HepG2 (cell line): ENCODE data around the gene PIEZO1. TPM values are rescaled to one million over a fixed set of nuclear protein-coding genes. Genes with fewer than 3 reads are reported as not detected.

Experiments
- ASH2L ChIP-seq: fragments of 300-600, 200-600 bp; sonication (generic); IDR thresholded peaks from 2 replicates; pipeline ENCODE4 v1.7.0; 2017; ENCODE audit warnings: low read depth, mild to moderate bottlenecking, moderate library complexity, mixed read lengths, low read length; ENCODE audit not compliant: insufficient read length
- FOXO4 ChIP-seq: sonication (generic); formaldehyde crosslinking; conservative IDR thresholded peaks from 2 replicates; pipeline ENCODE4 v1.8.1; 2023; ENCODE audit warnings: missing genetic modification reagents
- GLI4 ChIP-seq: sonication (generic); formaldehyde crosslinking; IDR thresholded peaks from 2 replicates; pipeline ENCODE4 v1.5.1; 2020; ENCODE audit warnings: missing genetic modification reagents, mild to moderate bottlenecking, moderate library complexity, borderline replicate concordance
- NR1H2 ChIP-seq: sonication (generic); formaldehyde crosslinking; IDR thresholded peaks from 2 replicates; pipeline ENCODE4 v1.8.1; 2022; ENCODE audit warnings: low read depth, missing genetic modification reagents, borderline replicate concordance
- SETDB1 ChIP-seq: sonication (generic); formaldehyde crosslinking; IDR thresholded peaks from 2 replicates; pipeline ENCODE4 v1.5.1; 2020; ENCODE audit warnings: missing genetic modification reagents, mild to moderate bottlenecking, borderline replicate concordance
- ZBTB33 ChIP-seq: sonication (generic); formaldehyde crosslinking; IDR thresholded peaks from 2 replicates; pipeline ENCODE4 v1.4.0; 2020; ENCODE audit warnings: missing genetic modification reagents
- ZNF263 ChIP-seq: sonication (generic); formaldehyde crosslinking; IDR thresholded peaks from 2 replicates; pipeline ENCODE4 v1.4.0; 2020; ENCODE audit warnings: missing genetic modification reagents
- ZNF563 ChIP-seq: sonication (generic); formaldehyde crosslinking; IDR thresholded peaks from 2 replicates; pipeline ENCODE4 v1.8.0; 2022; ENCODE audit warnings: mild to moderate bottlenecking, moderate library complexity, missing genetic modification reagents
- ZNF607 ChIP-seq: sonication (generic); formaldehyde crosslinking; IDR thresholded peaks from 2 replicates; pipeline ENCODE4 v1.5.1; 2020; ENCODE audit warnings: missing genetic modification reagents, mild to moderate bottlenecking, borderline replicate concordance
- ZNF644 ChIP-seq: IDR thresholded peaks from 2 replicates; pipeline ENCODE4 v1.6.1; 2016; ENCODE audit warnings: low read depth
- ZNF766 ChIP-seq: sonication (generic); formaldehyde crosslinking; IDR thresholded peaks from 2 replicates; pipeline ENCODE4 v1.5.0; 2020; ENCODE audit warnings: missing genetic modification reagents, borderline replicate concordance
- polyA plus RNA-seq, 8 experiments: library from polyadenylated mRNA; depleted of rRNA in 3 of 8; stranded (reverse) in 7 of 8; unstranded in 1 of 8; fragments of >200 nt; fragmentation: Illumina TruSeq in 4 of 8; extraction: Trizol in 4 of 8; gene quantifications; 2 replicates each; pipeline versions ENCODE4 v1.2.1 to v1.2.3, GENCODE V29; 2011 to 2016; ENCODE audit warnings: low read depth in 4 of 8, missing spikeins in 1 of 8, mixed read lengths in 1 of 8; ENCODE audit not compliant: insufficient read depth in 1 of 8
- total RNA-seq, 5 experiments: library from RNA; depleted of rRNA; stranded (reverse); fragments of >200 nt; fragmentation: Illumina TruSeq; extraction: Trizol; gene quantifications; 2 replicates each; pipeline ENCODE4 v1.2.3, GENCODE V29; 2016; ENCODE audit warnings: low read depth in 1 of 5
- TF ChIP-seq, protein P1 (sequence below): sonication (generic); formaldehyde crosslinking; IDR thresholded peaks from 2 replicates; pipeline ENCODE4 v1.4.0; 2020; ENCODE audit warnings: mild to moderate bottlenecking, missing genetic modification reagents
- TF ChIP-seq, protein P2 (sequence below): sonication (generic); formaldehyde crosslinking; IDR thresholded peaks from 2 replicates; pipeline ENCODE4 v1.4.0; 2020; ENCODE audit warnings: missing genetic modification reagents, mild to moderate bottlenecking, borderline replicate concordance
- TF ChIP-seq, protein P3 (sequence below): sonication (generic); formaldehyde crosslinking; IDR thresholded peaks from 2 replicates; pipeline ENCODE4 v1.4.0; 2020; ENCODE audit warnings: missing genetic modification reagents
- TF ChIP-seq, protein P4 (sequence below): IDR thresholded peaks from 2 replicates; pipeline ENCODE4 v1.6.1; 2016; ENCODE audit warnings: low read depth, borderline replicate concordance
- TF ChIP-seq, protein P5 (sequence below), 2 experiments: fragments of 450-650 bp in 1 of 2; sonication (generic) in 1 of 2; formaldehyde crosslinking; IDR thresholded peaks; 2 replicates each; pipeline versions ENCODE4 v1.5.0 to v1.8.0; 2020 to 2022; ENCODE audit warnings: mild to moderate bottlenecking in 1 of 2, missing genetic modification reagents in 1 of 2

Gene PIEZO1
- total and polyA plus RNA-seq, 2 of the 13 experiments (the other 11 are each of a cell fraction or from before 2014, with no cell fraction given) = 67.9 to 85.0 TPM

GRCh38 chr16:88784074-88784855 lies 755 bp downstream of the PIEZO1 start (continued):
- TF ChIP-seq NR1H2 (CRISPR knock-in tag) = no peak
- TF ChIP-seq, protein P1, sequence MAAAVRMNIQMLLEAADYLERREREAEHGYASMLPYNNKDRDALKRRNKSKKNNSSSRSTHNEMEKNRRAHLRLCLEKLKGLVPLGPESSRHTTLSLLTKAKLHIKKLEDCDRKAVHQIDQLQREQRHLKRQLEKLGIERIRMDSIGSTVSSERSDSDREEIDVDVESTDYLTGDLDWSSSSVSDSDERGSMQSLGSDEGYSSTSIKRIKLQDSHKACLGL (CRISPR knock-in tag) = peak; percentile 48; the same call in 1 of the 2 replicates
- TF ChIP-seq GLI4 = no peak
- TF ChIP-seq FOXO4 (CRISPR knock-in tag) = no peak
- 0 out of 2 replicates have a peak, but pooled peaks have one; percentile 19 for TF ChIP-seq ZNF644 (CRISPR knock-in tag)
- no peak for TF ChIP-seq ZNF766 (CRISPR knock-in tag)
- no peak for TF ChIP-seq ZBTB33 (CRISPR knock-in tag)
- TF ChIP-seq, protein P2, sequence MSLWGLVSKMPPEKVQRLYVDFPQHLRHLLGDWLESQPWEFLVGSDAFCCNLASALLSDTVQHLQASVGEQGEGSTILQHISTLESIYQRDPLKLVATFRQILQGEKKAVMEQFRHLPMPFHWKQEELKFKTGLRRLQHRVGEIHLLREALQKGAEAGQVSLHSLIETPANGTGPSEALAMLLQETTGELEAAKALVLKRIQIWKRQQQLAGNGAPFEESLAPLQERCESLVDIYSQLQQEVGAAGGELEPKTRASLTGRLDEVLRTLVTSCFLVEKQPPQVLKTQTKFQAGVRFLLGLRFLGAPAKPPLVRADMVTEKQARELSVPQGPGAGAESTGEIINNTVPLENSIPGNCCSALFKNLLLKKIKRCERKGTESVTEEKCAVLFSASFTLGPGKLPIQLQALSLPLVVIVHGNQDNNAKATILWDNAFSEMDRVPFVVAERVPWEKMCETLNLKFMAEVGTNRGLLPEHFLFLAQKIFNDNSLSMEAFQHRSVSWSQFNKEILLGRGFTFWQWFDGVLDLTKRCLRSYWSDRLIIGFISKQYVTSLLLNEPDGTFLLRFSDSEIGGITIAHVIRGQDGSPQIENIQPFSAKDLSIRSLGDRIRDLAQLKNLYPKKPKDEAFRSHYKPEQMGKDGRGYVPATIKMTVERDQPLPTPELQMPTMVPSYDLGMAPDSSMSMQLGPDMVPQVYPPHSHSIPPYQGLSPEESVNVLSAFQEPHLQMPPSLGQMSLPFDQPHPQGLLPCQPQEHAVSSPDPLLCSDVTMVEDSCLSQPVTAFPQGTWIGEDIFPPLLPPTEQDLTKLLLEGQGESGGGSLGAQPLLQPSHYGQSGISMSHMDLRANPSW = no peak
- TF ChIP-seq, protein P3, sequence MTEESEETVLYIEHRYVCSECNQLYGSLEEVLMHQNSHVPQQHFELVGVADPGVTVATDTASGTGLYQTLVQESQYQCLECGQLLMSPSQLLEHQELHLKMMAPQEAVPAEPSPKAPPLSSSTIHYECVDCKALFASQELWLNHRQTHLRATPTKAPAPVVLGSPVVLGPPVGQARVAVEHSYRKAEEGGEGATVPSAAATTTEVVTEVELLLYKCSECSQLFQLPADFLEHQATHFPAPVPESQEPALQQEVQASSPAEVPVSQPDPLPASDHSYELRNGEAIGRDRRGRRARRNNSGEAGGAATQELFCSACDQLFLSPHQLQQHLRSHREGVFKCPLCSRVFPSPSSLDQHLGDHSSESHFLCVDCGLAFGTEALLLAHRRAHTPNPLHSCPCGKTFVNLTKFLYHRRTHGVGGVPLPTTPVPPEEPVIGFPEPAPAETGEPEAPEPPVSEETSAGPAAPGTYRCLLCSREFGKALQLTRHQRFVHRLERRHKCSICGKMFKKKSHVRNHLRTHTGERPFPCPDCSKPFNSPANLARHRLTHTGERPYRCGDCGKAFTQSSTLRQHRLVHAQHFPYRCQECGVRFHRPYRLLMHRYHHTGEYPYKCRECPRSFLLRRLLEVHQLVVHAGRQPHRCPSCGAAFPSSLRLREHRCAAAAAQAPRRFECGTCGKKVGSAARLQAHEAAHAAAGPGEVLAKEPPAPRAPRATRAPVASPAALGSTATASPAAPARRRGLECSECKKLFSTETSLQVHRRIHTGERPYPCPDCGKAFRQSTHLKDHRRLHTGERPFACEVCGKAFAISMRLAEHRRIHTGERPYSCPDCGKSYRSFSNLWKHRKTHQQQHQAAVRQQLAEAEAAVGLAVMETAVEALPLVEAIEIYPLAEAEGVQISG = 0 out of 2 replicates have a peak, but pooled peaks have one; percentile 9
- TF ChIP-seq, protein P4, sequence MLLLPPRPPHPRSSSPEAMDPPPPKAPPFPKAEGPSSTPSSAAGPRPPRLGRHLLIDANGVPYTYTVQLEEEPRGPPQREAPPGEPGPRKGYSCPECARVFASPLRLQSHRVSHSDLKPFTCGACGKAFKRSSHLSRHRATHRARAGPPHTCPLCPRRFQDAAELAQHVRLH (CRISPR knock-in tag) = 0 out of 2 replicates have a peak, but pooled peaks have one; percentile 62
- peak; percentile 76; the same call in 1 of the 2 replicates for TF ChIP-seq ZNF263
- 0 out of 2 replicates have a peak, but pooled peaks have one; percentile 88 for TF ChIP-seq SETDB1 (CRISPR knock-in tag)
- TF ChIP-seq ASH2L = peak; percentile 62
- 0 out of 2 replicates have a peak, but pooled peaks have one; percentile 34 for TF ChIP-seq ZNF607 (CRISPR knock-in tag)
- TF ChIP-seq ZNF563 (CRISPR knock-in tag) = peak; percentile 26; the same call in 1 of the 2 replicates
- TF ChIP-seq, protein P5, sequence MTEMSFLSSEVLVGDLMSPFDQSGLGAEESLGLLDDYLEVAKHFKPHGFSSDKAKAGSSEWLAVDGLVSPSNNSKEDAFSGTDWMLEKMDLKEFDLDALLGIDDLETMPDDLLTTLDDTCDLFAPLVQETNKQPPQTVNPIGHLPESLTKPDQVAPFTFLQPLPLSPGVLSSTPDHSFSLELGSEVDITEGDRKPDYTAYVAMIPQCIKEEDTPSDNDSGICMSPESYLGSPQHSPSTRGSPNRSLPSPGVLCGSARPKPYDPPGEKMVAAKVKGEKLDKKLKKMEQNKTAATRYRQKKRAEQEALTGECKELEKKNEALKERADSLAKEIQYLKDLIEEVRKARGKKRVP (CRISPR knock-in tag; IDR thresholded peaks at IDR 0.05) = no peak; a peak in 1 of 4 replicates
